HuH-7.5 (cell line): Measurements from ENCODE around the gene ATP6V1D.
A peak's percentile ranks its signal among the peaks of the same experiment; 100 is the strongest.
"Not testable (repeated sequence)": the region's sequence is repeated elsewhere in the genome, so short reads cannot be mapped to it uniquely, and the experiment has no call there.

Source experiments
- DNase-seq: peaks from one replicate; pipeline ENCODE4 v3.0.0; 2011; ENCODE audit warnings: low spot score

The ATP6V1D gene

GRCh38 chr14:67359775-67360469 lies at the start of gene ATP6V1D, which contains the start of gene EIF2S1:
Gene ATP6V1D, minus strand, starts transcription at chr14:67359804. Its CDS starts 106 bp downstream, at chr14:67359698.
Gene EIF2S1, plus strand, starts transcription at chr14:67360328. Its CDS starts 4,440 bp downstream, at chr14:67364768.
- DNase-seq, result peak; percentile 87

- DNase-seq, result not testable (repeated sequence)
Measured at GRCh38 chr14:67408122-67408801, 48.7 kb upstream of the ATP6V1D start.

GRCh38 chr14:67405771-67406170 lies 46.2 kb upstream of the ATP6V1D start:
- DNase-seq, result no peak

GRCh38 chr14:67400434-67400833 lies 40.8 kb upstream of the ATP6V1D start:
- DNase-seq, result no peak

- no peak for DNase-seq
Measured at GRCh38 chr14:67397536-67397935, 37.9 kb upstream of the ATP6V1D start.

- no peak for DNase-seq
Measured at GRCh38 chr14:67396381-67396970, 36.9 kb upstream of the ATP6V1D start.

- no peak for DNase-seq
Measured at GRCh38 chr14:67395876-67396189, 36.2 kb upstream of the ATP6V1D start.

GRCh38 chr14:67395086-67395875 lies 35.7 kb upstream of the ATP6V1D start:
- DNase-seq, result no peak

- no peak for DNase-seq
Measured at GRCh38 chr14:67393689-67394088, 34.1 kb upstream of the ATP6V1D start.

GRCh38 chr14:67392800-67393199 lies 33.2 kb upstream of the ATP6V1D start:
- no peak for DNase-seq

- DNase-seq, result no peak
Measured at GRCh38 chr14:67392123-67392522, 32.5 kb upstream of the ATP6V1D start.

GRCh38 chr14:67391268-67391667 lies 31.7 kb upstream of the ATP6V1D start:
- DNase-seq, result no peak

GRCh38 chr14:67389811-67390534 lies 30.4 kb upstream of the ATP6V1D start:
- no peak for DNase-seq

GRCh38 chr14:67389275-67389674 lies 29.7 kb upstream of the ATP6V1D start:
- no peak for DNase-seq

- no peak for DNase-seq
Measured at GRCh38 chr14:67387195-67387594, 27.6 kb upstream of the ATP6V1D start.

- DNase-seq, result no peak
Measured at GRCh38 chr14:67385618-67386017, 26.0 kb upstream of the ATP6V1D start.

GRCh38 chr14:67385120-67385519 lies 25.5 kb upstream of the ATP6V1D start:
- no peak for DNase-seq

GRCh38 chr14:67377916-67378315 lies 18.3 kb upstream of the ATP6V1D start:
- no peak for DNase-seq

- no peak for DNase-seq
Measured at GRCh38 chr14:67373347-67373746, 13.7 kb upstream of the ATP6V1D start.

GRCh38 chr14:67372833-67373232 lies 13.2 kb upstream of the ATP6V1D start:
- no peak for DNase-seq

GRCh38 chr14:67371247-67372148 lies 11.9 kb upstream of the ATP6V1D start:
- no peak for DNase-seq
